Panc1 (cell line): Measurements from ENCODE around the gene XKR3. TPM values are rescaled to one million over a fixed set of nuclear protein-coding genes. Genes with fewer than 3 reads are reported as not detected.

ENCODE experiments used
- ATAC-seq: fragments of 200-7000 bp; cut with Tn5 transposase; 2 replicates; pipeline ENCODE4 v1.9.1; 2020; ENCODE audit warnings: mild to moderate bottlenecking, moderate library complexity
- BruUV-seq: library from RNA; stranded (reverse); fragments of 400-500 nt; replicated peaks from 2 replicates; lab custom pipeline; 2021; lab: Mats Ljungman, UMichigan
- CTCF ChIA-PET: fragments of 300-600 bp; sonication (Branson Sonifier 250); formaldehyde crosslinking; loops from one replicate; lab custom pipeline; 2022; ENCODE audit warnings: antibody characterized with exemption; lab: Charles Lee
- POLR2A ChIA-PET: fragments of 300-600 bp; sonication (Branson Sonifier 250); formaldehyde crosslinking; loops from one replicate; lab custom pipeline; 2022; ENCODE audit warnings: antibody characterized with exemption; lab: Charles Lee
- DNase-seq: peaks from one replicate; pipeline ENCODE4 v3.0.0-alpha.2; 2010; ENCODE audit warnings: low read depth, low spot score
- H3K27ac ChIP-seq: 2 replicates; pipeline ENCODE4 v1.5.1; 2011; ENCODE audit warnings: mild to moderate bottlenecking, low read length, inconsistent platforms
- H3K27me3 ChIP-seq: fragments of 200-500 bp; sonication (Bioruptor generic); 2 replicates; pipeline ENCODE4 v1.6.0; 2014; ENCODE audit warnings: low read length, inconsistent platforms; ENCODE audit not compliant: control insufficient read depth, insufficient read depth
- H3K36me3 ChIP-seq: fragments of 200-500 bp; sonication (Bioruptor generic); 2 replicates; pipeline ENCODE4 v1.5.1; 2014; ENCODE audit warnings: inconsistent platforms, mild to moderate bottlenecking, low read length, moderate library complexity; ENCODE audit not compliant: control insufficient read depth, insufficient read depth
- H3K4me1 ChIP-seq: 2 replicates; pipeline ENCODE4 v1.5.1; 2011; ENCODE audit warnings: inconsistent platforms, mild to moderate bottlenecking, low read length, moderate library complexity; ENCODE audit not compliant: control insufficient read depth, insufficient read depth
- H3K4me3 ChIP-seq, 2 experiments: 2 replicates each; pipeline ENCODE4 v1.5.1; 2011 to 2012; ENCODE audit warnings: low read depth in 2 of 2, low read length in 2 of 2, mild to moderate bottlenecking in 2 of 2, inconsistent platforms in 1 of 2, moderate library complexity in 1 of 2
- H3K9me3 ChIP-seq: fragments of 200-500 bp; sonication (Bioruptor generic); 2 replicates; pipeline ENCODE4 v1.5.1; 2014; ENCODE audit warnings: low read depth, mild to moderate bottlenecking, inconsistent platforms, low read length, moderate library complexity; ENCODE audit not compliant: control insufficient read depth, insufficient read depth
- CTCF ChIP-seq: fragments of 450-650 bp; IDR thresholded peaks from 2 replicates; pipeline ENCODE4 v1.5.1; 2017; ENCODE audit warnings: mild to moderate bottlenecking
- POLR2AphosphoS5 ChIP-seq: IDR thresholded peaks from 2 replicates; pipeline ENCODE4 v1.6.1; 2012; ENCODE audit warnings: mild to moderate bottlenecking, low read depth, low read length, moderate library complexity
- SIN3A ChIP-seq: IDR thresholded peaks from 2 replicates; pipeline ENCODE4 v1.6.1; 2012; ENCODE audit warnings: low read depth, mild to moderate bottlenecking, low read length, moderate library complexity, borderline replicate concordance; ENCODE audit not compliant: insufficient read depth
- TCF7L2 ChIP-seq: IDR thresholded peaks from 2 replicates; pipeline ENCODE4 v1.6.1; 2011; ENCODE audit warnings: mild to moderate bottlenecking, low read depth, low read length, inconsistent platforms
- in situ Hi-C: cut with HindIII; loops from 2 replicates; pipeline ENCODE4 v1.10.0; 2016; ENCODE audit warnings: low sequenced_read_pairs, low pct_unique_long_range_greater_than_20kb
- intact Hi-C: fragments of 100-400 bp; cut with micrococcal nuclease; formaldehyde crosslinking; loops from one replicate; pipeline ENCODE4 v1.10.0; 2022; ENCODE audit not compliant: unreplicated experiment
- total RNA-seq: library from RNA; stranded (reverse); gene quantifications from one replicate; pipeline ENCODE4 v1.2.1, GENCODE V29; 2021; ENCODE audit not compliant: unreplicated experiment
- TF ChIP-seq, protein P1 (sequence below), 2 experiments: IDR thresholded peaks; 2 replicates each; pipeline ENCODE4 v1.6.1; 2011 to 2012; ENCODE audit warnings: low read depth in 2 of 2, control low read depth in 1 of 2, low read length in 1 of 2, mild to moderate bottlenecking in 1 of 2, moderate library complexity in 1 of 2; ENCODE audit not compliant: insufficient read depth in 1 of 2

XKR3 gene
- total RNA-seq, 1 experiment from 2014 or later: not detected

GRCh38 chr22:16815073-16815472, 10.1 kb downstream of the XKR3 start:
- Histone ChIP-seq H3K27ac (no peak overlapping the region), H3K4me1 (no peaks in the 10 kb centered on the region), H3K9me3 (0 out of 2 replicates have a peak, but pooled peaks cover 3% of the 10 kb centered on the region), H3K36me3 (no peaks in the 10 kb centered on the region; the same call in 1 of the 2 replicates), H3K4me3 (no peak overlapping the region), H3K27me3 (no peaks in the 10 kb centered on the region)
- TF ChIP-seq, protein P1, sequence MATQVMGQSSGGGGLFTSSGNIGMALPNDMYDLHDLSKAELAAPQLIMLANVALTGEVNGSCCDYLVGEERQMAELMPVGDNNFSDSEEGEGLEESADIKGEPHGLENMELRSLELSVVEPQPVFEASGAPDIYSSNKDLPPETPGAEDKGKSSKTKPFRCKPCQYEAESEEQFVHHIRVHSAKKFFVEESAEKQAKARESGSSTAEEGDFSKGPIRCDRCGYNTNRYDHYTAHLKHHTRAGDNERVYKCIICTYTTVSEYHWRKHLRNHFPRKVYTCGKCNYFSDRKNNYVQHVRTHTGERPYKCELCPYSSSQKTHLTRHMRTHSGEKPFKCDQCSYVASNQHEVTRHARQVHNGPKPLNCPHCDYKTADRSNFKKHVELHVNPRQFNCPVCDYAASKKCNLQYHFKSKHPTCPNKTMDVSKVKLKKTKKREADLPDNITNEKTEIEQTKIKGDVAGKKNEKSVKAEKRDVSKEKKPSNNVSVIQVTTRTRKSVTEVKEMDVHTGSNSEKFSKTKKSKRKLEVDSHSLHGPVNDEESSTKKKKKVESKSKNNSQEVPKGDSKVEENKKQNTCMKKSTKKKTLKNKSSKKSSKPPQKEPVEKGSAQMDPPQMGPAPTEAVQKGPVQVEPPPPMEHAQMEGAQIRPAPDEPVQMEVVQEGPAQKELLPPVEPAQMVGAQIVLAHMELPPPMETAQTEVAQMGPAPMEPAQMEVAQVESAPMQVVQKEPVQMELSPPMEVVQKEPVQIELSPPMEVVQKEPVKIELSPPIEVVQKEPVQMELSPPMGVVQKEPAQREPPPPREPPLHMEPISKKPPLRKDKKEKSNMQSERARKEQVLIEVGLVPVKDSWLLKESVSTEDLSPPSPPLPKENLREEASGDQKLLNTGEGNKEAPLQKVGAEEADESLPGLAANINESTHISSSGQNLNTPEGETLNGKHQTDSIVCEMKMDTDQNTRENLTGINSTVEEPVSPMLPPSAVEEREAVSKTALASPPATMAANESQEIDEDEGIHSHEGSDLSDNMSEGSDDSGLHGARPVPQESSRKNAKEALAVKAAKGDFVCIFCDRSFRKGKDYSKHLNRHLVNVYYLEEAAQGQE (IDR thresholded peaks at IDR 0.05; ENCODE audit: insufficient read depth in 1 of 2, low read depth in 2 of 2, low read length in 1 of 2): no peak
- TF ChIP-seq SIN3A (no peak), CTCF (no peak), POLR2AphosphoS5 (no peak), TCF7L2 (no peak)
- POLR2A ChIA-PET: no interaction called here
- DNase-seq (no peak), ATAC-seq (no peak)
- CTCF ChIA-PET: no interaction called here
- BruUV-seq: no TSS peak
- in situ Hi-C loops (no loop called here), intact Hi-C loops (no loop called here)

DNA sequence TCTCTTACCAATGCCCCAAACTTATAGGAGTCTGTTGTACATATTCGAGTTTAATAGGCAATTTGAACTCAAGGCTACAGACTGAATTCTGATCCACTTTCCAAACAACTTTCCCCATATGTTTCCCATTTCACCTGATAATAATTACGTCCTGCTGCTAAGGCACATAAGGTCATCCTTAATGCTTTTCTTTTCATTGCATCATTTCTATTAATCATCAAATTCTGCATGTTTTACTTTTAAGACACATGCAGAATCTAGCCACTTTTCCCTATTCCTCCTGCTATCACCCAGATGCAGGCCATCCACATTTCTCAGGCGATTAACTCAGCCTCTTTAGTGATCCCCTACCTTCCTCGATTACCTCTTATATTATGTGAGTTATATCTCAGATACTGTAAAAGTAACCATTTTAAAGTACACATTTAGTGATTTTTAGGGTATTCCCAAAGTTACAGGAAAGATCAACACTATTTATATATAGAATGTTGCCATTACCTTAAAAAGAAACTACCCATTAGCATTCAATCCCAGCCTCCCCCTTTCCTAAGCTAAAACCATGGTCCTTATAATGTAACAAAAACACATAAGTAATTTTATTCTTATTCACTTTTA, 14.9 kb downstream of the XKR3 start:
- intact Hi-C loops: no loop called here
- CTCF ChIA-PET: no interaction called here
- TF ChIP-seq POLR2AphosphoS5: no peak
- TF ChIP-seq, protein P1 (IDR thresholded peaks at IDR 0.05; ENCODE audit: insufficient read depth in 1 of 2, low read depth in 2 of 2, low read length in 1 of 2): no peak
- TF ChIP-seq CTCF: no peak
- TF ChIP-seq TCF7L2: no peak
- TF ChIP-seq SIN3A: no peak

More for the DNA sequence above, 14.9 kb downstream of the XKR3 start:
- DNase-seq (no peak), ATAC-seq (no peak)
- in situ Hi-C loops: no loop called here
- POLR2A ChIA-PET: no interaction called here
- BruUV-seq: no TSS peak
- Histone ChIP-seq H3K4me3 (no peak overlapping the region), H3K4me1 (no peaks in the 10 kb centered on the region), H3K27me3 (no peaks in the 10 kb centered on the region), H3K36me3 (no peaks in the 10 kb centered on the region), H3K9me3 (0 out of 2 replicates have a peak, but pooled peaks cover 2% of the 10 kb centered on the region), H3K27ac (no peak overlapping the region)
